GM18511 (cell line): Measurements from ENCODE around the gene SPATA17.

ENCODE experiments used
- ATAC-seq: cut with Tn5 transposase; IDR thresholded peaks from one replicate; pipeline ENCODE4 v1.9.1; 2021; ENCODE audit warnings: mild to moderate bottlenecking, moderate library complexity; ENCODE audit not compliant: unreplicated experiment

Gene SPATA17

GRCh38 chr1:217910203-217910602 lies 279.1 kb downstream of the SPATA17 start:
- ATAC-seq, result no peak

- no peak for ATAC-seq
Observed at GRCh38 chr1:217910791-217911320, 279.7 kb downstream of the SPATA17 start.

DNA sequence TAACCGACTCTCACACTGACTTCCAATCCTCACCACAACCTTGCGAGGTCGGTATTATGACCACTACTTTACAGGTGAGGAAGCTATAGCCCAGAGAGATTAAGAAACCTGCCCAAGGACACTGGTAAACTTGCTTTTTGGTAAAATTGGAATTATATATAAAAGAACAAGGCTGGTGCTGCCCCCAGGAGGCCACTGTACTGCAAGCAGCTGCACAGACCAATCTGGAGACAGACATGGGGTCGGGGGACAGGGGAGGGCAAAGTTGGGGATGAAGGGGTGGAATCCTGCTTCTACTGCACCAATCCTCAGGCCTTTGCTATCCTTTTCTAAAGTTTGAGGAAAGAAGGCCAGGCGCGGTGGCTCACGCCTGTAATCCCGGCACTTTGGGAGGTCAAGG lies 280.8 kb downstream of the SPATA17 start:
- no peak for ATAC-seq

DNA sequence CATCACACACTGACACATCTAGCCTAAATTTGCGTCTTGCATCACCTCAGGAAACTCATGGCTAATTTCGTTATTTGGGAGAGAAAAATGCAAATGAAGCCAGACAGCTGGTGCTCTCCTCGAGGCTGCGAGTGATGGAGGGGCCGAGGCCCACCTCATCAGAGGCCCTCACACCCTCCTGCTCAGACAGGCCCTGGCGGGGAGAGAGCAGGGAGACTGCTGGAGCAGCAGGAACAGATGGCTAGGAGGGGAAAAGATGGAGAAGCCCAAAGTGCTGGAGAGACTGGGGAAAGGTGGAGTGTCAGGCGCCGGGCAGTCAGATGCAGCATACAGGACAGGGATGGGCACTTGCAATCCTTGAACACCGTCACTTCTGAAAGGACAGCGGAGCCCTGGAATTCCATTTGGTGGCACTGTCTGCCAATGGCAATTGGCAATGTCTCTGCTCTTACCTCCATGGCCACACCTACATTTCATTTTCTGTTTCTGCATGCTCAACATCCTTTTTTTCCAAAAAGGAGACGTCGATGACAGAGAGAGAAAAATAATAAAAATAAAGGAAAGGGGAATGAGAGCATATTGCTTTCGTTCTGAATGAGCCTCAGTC lies 286.2 kb downstream of the SPATA17 start:
- ATAC-seq, result no peak

DNA sequence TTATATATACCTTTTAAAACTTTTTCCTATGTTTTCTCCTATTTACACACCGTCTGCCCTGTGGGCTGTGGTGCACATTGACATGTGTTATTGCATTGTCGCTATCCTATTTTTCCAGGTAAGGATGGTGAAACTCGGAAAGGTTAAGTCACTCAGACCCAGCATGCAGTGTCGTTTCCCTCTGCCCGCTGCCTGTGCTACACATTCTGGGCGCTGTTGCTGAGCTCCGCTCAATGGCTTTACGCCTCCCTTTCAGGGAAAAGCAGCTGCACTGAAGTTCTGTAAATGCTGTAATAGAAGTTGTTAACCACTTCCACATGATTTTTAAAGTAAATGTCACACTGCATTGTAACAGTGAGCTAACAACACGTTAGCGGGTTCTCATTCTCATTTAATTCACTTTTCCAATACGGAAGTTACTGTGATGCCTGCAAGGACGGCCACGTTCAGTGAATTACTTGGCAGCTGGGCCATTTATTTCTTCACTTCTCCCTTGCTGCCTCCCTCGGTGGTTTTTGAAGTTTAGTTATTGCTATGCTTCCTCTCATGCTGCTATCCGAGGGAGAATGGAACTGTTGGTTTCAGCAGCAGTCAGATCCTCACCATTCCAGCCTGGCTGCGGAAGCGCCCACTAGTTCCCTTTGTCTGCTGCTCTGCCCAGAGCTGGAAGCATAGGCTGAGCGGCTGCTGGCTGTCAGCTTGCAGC lies 288.7 kb downstream of the SPATA17 start:
- ATAC-seq, result no peak
